Stimulated activated CD4-positive, alpha-beta T cell treated with anti-CD3 and anti-CD28 coated beads, Interleukin-12 subunit alpha, Interleukin-12 subunit beta, amount 100 ng/mL, for 48 hours (primary cell): ENCODE results near the gene CLBA1.

Experiments
- DNase-seq, 3 donors: peaks; one replicate each; pipeline ENCODE4 v3.0.0-alpha.2; 2020; ENCODE audit warnings: low read depth in 2 of 3, low spot score in 1 of 3

CLBA1 gene

DNA sequence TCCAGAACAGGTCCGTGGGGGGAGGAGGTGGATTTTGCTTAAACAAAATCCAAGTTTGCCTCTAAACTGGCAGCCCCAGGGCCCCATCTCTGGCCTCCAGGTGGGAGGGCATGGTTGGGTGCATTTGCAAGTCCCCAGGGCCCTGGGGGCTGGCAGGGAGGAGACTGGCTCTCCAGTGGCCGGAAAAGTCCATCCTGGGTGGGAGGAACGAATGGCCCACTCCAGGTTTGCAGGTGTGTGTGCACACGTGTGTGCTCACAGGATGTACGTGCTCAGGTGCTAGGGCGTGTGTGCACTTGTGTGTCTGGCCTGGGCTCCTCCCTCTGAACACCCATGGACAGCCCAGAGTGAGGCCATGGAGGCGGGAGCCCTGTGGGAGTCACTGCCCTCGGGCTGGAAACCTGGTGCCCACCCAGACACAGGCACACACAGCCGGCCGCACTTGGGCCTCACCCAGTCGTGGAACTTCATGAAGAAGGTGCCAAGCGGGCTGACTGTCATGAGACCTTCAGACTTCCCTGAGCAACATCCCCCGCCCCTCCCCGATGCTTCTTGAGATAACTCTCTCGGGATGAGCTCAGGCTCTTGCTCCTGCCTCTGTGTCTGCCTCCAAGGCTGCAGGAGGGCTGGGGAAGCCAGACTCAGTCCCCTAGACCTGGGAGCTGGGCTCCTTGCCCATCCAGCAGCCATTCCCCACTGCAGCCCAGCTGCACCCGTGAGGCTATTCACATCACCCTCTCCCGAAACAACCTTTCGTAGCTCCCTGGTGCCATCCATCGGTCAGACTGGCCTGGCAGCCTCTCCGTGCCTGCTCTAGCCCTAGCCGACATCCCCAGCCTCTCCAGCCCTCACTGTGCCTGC lies 16.8 kb upstream of the CLBA1 start:
- no peak for DNase-seq

DNA sequence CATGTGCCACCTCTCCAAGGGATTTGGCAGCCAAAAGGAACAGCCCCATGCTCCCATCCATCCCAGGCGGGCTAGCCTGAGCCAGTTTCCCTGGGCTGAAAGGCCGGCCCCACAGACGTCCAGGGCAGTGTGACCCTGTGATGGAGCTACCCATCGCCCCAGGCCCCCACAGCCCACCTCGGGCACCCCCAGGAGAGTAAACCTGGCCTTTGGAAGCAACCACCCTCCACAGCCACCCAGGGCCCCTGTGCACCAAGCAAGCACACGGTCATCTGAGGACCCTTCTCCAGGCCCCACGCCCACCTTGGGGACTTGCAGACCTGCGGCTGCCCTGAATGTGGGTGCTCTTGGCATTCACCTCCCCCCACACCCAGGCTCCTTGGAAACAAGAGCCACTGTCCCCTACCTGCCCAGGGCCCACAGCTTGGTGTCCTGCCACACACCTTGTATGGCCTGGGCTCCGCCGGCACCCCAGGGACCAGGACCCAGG lies 15.8 kb upstream of the CLBA1 start:
- DNase-seq: no peak

DNA sequence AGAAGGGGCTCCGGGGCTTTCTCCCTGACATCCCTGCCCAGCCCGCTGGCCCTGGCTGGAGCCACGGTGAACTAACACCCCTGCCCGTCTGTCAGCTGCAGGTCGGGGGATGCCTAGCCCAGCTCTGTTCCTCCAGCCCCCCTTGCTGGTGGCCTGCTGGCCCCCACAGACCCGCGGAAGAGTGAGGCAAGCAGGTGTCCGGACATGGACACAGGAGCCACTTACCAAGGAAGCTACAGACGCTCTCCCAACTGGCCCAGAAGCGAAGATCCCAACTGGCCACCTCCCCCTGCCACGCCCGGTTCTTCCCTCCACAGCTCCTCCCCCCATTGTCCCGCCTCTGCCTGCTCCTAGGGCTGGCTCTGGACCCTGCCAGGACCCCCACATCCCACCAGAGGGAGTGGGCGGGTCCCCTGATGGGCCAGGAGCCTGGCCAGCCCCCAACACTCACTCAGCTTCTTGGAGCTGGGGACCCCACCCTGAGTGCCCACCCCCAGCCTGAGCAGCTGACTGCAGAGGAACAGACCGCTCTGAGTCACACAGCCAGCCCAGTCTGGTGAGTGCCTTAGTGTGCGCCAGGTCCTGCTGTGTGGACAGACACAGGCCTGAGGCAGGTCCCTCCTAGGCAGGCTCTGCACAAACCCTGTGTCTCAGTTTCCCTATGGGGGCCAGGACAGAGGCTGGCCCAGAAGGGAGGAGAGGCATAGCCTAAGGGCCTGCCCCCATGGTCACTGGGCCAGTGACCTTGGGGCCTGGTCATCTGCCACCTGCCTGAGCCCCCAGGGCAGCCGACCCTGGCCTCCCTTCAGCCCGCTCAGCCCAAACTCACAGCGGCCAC lies 15.1 kb upstream of the CLBA1 start:
- DNase-seq: no peak

DNA sequence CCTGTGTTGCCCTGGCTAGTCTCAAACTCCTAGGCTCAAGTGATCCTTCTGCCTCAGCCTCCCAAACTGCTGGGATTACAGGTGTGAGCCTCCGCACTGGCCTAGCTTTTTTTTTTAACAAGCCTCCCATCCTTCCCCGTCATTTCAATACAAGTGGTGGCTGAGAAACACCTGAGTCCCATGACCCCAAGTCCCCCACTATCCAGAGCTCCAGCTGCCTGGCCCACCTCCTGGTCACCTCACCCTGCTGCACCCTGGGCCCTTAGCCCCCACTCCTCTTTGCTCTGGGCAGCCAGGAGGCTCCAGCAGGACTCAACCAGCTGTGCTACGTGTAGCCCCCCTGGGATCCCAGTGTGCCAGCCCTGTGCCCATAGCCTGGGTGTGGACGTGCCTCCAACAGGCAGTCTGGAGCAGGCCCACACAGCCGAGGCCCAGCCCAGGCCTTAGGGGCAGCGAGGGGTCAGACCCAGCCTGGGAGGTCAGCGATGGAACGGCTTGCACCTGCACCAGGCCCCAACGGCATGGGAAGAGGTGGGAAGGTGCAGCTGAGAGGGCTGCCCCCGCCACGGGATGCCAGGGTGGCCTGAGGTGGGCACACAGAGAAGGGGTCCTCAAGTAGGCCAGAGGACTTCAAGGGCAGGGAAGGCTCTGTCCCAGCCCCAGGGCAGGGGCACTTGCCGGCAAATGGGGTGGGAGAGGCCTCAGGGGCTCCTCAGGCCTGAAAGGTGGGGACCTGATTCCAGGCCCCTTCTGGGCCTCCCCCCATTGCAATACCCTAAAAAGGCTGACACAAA lies 13.9 kb upstream of the CLBA1 start:
- DNase-seq: no peak

DNA sequence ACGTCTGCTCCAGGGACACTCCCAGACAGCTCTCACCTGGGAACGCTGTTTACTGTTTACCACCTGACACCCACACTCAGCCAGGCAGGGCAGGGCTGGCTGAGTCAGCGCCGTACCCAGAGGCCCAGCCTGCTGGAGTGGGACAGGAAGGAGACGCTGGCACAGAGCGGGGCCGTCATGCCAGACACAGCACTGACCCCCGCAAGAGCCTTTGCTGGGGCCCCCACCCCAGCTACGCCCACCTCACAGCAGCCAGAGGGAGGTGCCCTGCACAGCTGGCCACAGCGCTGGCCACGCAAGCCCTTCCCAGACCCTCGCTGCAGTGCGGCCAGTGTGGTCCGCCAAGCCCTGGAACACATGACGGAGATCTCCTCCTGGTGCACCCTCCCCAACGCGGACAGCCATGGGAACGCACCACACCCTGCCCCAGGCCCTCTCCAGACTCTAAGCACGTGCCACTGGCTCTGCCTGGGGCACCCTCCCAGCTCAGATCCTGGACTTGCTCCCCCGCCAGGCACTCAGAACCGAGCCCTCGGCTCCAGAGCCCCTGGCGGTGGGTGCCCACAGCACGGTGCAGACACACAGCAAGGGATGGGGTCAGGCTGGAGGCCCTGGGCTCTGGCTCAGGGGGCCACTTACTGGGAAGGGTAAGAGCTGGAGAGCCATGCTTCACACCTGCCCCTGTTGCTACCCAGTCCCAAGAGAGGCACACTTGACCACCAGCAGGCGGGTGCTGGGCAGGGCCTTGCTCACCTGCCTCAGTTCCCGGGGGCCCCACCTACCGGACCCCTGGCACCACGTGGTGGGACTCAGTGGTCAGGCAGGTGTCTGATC lies 13.1 kb upstream of the CLBA1 start:
- DNase-seq: no peak

DNA sequence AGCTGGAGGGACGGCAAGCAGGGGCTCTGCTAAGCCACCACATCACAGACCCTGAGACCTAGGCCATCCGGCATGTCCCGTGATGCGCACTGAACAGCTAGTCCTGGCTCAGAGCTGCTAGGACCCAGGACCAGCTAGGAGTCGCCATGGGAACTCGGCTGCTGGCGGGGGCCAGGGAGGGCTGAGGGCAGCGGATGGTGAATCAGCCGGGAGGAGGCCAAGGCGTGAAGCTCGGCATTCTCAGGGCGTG lies 12.5 kb upstream of the CLBA1 start:
- DNase-seq: no peak

DNA sequence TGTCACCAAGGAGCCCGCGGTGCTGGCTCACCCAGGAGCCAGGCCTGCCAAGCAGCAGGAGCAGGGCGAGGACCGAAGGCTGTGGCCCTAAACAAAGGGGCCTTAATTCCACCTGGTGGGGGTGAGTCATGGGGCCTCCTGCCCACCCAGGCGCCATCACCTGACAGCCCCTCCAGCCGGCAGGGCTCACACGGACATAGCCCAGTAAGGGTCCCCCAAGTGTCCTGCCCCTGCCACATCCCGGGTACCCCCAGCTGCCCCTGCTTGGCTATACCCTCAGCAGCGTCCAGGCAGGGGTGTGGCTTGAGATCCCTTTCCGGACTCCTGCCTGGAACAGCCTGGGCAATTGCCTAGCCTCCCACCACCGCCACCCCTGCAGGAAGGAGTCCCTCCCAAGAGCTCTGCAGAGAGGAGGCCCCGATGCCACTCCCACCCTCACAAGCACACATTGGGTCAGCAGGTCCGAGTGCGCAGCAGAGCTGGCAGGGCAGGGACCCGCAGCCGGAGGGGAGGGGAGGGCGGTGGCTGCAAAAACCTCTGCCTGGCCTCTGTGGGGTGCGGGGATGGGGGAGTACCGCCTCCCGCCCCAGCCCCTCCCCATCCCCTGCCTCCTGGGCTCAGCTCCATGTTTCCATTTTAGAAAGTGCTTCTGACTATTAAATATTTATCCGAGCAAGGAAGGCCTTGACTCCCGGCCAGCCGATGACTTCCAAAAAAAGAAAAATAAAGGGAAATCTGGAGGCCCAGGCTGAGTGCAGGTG lies 12.0 kb upstream of the CLBA1 start:
- no peak for DNase-seq

DNA sequence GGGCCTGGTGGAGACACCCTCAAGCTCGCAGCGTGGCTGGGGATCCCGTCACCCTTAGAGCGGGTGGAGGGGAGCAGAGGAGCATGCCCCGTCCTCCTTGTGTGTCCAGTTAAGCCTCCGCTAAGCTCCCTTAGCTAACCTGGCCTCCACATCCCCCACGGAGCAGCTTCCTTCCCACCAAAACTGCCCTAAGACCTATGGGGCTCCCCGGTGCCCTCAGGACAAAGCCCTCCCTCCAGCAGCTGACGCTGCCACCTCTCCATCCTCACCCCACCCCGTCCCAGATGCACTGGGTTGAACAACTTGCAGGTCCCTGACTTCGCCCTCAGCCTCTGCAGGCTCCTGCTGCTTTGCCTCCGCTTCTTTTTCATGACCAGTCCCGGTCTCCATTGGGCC lies 11.4 kb upstream of the CLBA1 start:
- no peak for DNase-seq

DNA sequence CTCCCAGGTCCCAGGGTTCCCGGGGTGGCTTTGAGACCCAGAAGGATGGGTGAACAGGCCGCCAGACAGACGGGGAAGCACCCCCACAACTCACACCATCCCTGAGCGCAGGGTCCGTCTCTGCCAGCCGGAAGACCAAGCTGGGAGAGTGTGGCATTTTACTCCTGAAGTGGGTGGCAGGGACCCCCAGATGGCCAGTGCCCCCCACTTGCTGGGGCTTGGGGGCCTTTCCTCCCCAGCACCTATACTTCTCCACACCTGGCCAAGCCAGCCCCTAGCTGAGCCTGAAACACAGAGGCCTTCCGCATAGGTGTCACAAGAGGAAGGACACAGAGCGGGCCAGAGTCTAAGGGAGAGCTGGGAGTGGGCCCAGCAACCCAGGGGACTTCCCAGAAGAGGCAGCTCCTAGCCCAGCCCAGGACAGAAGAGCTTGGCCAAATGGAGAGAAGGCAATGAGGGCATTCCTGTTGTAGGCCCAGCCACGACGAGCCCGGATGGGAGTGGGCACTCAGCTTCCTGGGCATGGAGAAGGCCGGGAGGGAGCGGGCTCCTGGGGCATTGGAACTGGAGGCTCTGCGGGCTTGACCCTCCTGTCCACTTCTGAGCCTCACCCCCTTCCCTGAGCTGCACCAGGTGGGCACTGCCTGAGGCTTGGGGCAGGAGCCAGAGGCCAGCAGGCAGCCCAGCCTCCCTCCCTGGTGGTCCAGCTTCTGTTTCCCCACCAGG lies 10.8 kb upstream of the CLBA1 start:
- DNase-seq: no peak

DNA sequence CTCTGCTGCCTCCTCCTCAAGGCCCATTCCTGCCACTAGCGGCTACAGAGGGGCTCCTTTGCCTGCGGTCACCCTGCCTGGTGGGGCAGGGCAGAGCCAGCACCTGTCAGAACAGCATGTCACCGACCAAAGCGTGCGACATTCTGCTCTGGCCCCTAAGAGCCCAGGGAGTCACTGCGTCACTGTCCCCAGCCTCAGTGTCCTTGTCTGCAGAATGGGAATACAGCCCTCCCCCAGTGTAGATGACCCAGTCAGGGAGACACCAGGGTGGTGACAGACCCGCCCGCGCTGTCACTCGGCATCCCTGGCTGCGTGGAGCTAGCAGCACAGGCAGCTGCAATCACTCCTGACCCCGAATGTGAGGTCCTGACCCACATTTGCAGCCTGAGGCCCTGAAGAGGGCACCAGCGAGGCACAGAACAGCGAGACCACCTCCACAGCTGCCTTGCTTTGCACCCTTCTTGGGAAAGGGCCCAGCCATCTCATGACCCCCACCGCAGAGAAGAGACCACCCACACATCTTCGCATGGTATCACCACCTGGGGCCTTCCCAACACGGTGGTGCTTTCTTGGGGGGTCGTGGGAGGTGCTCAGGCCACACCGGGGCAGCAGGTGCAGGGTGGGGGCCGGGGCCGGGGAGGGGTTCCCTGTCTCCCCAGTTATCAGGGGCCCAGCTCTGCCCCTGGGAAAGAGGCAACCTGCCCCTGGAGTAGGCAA lies 9.9 kb upstream of the CLBA1 start:
- DNase-seq: no peak

DNA sequence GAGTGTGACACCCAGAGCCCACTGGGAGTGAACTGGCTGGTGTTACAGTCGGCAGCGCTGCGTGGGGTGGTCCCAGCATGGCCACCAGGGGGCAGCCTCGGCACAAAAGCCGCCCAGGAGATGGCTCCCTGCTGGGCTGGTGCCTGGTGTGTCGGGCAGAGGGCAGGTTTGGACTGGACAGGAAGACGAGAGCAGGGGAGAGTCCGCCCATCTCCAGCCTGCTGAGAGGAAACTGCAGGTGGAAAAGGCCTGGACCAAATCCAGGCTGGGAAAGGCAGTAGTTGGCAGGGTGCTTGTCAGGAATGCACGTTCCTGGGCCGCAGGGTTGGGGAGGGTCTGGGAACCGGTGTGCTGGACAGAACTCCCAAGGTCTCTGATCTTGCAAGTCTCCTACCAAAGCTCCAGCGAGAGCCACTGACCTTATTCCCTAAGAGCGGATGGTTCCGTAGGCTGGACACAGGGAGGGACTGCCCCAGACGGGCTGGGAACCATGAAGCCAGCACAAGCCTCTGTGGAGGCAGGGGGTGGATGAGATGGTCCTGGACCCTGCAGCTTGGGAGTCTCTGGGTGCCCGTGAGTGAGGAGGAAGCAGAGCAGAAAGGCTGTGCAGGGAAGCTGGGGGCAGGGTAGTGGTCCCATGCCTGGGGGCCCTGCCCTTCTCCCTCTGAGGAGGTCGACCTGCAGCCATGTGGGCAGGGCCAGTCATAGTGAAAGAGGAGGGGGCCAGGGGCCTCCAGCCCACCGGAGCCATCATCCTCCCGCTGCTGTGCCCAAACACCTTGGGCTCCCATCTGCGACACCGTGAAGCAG lies 9.2 kb upstream of the CLBA1 start:
- DNase-seq: peak; percentile 74 to 88 (median 75)

DNA sequence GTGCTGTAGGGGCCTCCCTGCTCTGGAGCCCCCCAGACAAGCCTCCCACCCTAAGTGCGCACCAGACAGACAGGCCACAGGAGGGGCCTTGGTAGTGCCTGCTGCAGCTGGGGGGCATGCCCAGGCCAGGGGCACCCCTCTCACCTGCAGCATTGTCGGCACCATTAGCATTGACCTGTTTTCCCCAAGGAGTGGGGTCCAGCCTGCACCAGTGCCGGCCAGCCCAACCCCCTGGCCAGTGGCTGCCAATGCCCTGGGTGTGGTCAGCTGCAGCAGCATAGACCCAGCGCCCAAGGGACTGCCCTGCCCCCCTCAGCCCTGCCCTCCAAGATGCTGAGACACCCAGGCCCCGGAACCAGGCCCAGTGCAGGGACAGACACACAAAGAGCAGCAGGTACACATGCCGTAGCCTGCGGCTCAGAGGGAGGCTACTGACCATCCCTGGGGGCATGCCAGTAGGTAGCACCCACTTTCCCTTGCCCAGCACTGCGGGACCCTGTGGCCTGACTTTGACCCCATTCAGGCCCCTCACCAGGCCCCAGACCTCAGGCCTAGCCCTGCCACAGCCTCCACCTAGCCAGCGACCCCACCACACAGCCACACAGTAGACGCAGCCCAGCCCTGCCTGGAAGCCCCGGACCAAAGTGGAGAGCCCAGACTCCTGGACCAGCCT lies 8.4 kb upstream of the CLBA1 start:
- DNase-seq: no peak

DNA sequence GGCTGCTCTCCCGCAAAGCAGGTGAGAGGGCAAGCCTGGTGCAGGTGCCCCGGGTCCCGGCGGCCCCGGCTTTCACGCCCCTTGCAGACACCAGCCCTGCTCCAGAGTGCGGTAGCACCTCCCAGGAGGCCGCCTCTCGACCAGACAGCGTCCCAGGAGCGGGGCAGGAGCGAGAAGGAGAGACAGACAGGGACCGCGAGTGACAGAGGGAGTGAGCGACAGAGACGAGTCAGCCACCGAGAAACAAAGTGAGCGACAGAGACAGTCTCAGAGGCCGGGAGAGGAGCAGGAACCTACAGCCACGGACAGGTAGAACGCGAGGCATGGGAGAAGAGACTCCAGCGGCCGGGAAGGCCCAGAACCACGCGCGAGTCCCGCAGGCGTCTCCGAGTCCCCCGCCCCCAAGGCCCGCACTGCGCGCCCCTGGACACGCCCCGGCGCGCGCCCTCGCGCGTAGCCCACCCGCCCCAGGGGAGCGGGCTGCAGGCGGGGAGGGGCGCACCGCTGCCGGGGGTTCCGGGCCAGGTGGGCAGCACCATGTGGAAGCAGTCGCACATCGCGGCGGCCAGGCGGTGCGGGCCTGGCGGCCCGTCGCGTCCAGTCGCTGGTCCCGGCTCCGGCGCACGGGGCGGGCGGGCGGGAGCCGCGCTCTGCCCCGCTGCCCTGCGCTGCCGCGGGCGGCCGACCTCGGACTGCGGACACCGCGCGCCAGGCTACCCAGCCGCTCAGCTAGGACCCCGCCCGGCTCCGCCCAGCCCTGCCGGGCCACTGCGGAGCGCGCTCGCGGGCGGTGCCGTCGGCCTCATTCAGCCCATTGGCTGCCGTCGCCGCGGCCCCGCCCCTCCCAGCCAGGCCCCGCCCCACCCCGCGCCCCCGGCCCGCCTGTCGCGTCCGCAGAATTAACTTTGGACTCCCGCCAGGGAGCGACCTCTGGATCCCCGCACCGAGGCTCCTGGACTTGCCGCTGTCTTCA lies 7.6 kb upstream of the CLBA1 start, which contains the start of gene AHNAK2:
TSS of gene AHNAK2 (minus strand) at position 694 of the 973 bp plus-strand sequence. CDS start at position 557, 137 bp downstream.
- peak in 1 of 3 donors; percentile 53 for DNase-seq

DNA sequence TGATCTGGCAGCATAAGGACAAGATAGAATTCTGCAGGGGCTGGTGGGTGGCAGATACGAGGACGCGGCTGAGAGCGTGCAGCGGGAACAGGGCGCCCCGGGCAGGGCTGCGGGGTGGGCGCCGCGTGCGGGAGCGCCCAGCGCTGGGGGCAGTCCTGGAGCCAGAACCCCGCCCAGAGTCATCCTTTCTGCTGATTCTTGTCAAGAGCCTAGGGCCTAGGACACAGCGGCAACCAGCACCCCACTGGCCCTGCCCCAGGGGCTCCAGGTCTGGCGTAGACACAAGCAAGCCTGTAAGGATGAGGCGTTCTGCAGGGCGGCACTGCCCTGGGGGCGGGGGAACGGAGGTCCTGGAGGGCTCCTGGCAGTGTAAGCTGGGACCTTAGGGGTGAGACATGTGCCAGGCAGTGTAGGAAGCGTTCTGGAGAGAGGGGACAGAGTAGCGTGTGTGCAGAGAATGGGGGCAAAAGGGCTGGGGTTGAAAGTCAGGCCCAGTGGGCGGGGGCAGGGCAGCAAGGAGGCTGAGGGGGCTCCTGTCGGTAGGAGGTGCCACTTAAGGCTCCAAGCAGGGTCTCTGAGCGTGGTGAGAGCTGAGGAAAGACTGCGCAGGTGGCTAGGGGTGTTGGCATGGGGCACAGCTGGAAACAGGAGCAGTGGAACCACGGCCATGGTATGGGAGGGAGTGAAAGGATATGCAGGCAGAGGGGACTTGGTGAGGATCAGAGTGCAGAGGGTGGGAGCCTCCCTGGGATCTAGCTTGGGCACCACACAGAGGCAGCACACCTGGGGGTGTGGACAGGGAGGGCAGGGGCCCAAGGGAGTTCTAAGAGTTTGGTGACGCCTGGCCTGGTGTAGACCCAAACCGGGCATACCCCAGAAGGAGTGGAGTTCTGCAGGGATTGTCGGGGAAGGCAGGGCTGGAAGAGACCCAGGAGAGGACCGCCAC lies 6.6 kb upstream of the CLBA1 start:
- DNase-seq: no peak
